HepG2 (cell line): ENCODE measurements around the gene RNGTT. TPM values are rescaled to one million over a fixed set of nuclear protein-coding genes. Genes with fewer than 3 reads are reported as not detected.
"Not testable (repeated sequence)": the region's sequence is repeated elsewhere in the genome, so short reads cannot be mapped to it uniquely, and the experiment has no call there.

ENCODE experiments used
- ATAC-seq: fragments of 200-7000 bp; cut with Tn5 transposase; 3 replicates; pipeline ENCODE4 v1.9.1; 2020; ENCODE audit warnings: mild to moderate bottlenecking, moderate library complexity
- BruUV-seq: library from RNA; stranded (reverse); fragments of 400-500 nt; replicated peaks from 2 replicates; lab custom pipeline; 2021; lab: Mats Ljungman, UMichigan
- CTCF ChIA-PET: fragments of 300-600 bp; formaldehyde crosslinking; extraction: SDS; loops from one replicate; lab custom pipeline; 2021; ENCODE audit warnings: low total read pairs, inconsistent platforms, low intra/inter-chr PET ratio; lab: Yijun Ruan, JAX
- POLR2A ChIA-PET: fragments of 350-600 bp; sonication (Branson Sonifier 250); formaldehyde crosslinking; loops from one replicate; lab custom pipeline; 2020; ENCODE audit warnings: antibody characterized with exemption, inconsistent platforms; lab: Yijun Ruan, JAX
- DNase-seq: peaks from one replicate; pipeline ENCODE4 v3.0.0-alpha.2; 2015; ENCODE audit warnings: low spot score
- FAIRE-seq: peaks from 3 replicates; lab custom pipeline; 2011; peaks lifted over from hg19 to GRCh38; lab: Jason Lieb, UNC
- H2AFZ ChIP-seq: one replicate; pipeline ENCODE4 v1.6.1; 2011; ENCODE audit warnings: low read length, inconsistent platforms
- H3K27ac ChIP-seq: fragments of 300-600 bp; 3 replicates; pipeline ENCODE4 v1.8.0; 2011; ENCODE audit warnings: mixed run types, mild to moderate bottlenecking, mixed read lengths, low read length, inconsistent platforms; ENCODE audit not compliant: insufficient read depth; ENCODE audit errors: extremely low read length
- H3K27me3 ChIP-seq, 2 experiments: fragments of 200-600 bp in 1 of 2; 2 replicates in 1 of 2; 3 replicates in 1 of 2; pipeline versions ENCODE4 v1.6.0 to v1.8.0; 2011; ENCODE audit warnings: low read length in 2 of 2, mild to moderate bottlenecking in 2 of 2, moderate library complexity in 2 of 2, inconsistent platforms in 1 of 2; ENCODE audit not compliant: insufficient read depth in 2 of 2, control insufficient read depth in 1 of 2
- H3K36me3 ChIP-seq, 2 experiments: fragments of 200-600 bp in 1 of 2; replicated peaks in 1 of 2; 2 replicates in 1 of 2; 3 replicates in 1 of 2; pipeline versions ENCODE4 v1.5.1 to v1.8.0; 2011; ENCODE audit warnings: low read length in 2 of 2, inconsistent platforms in 1 of 2; ENCODE audit not compliant: insufficient read depth in 2 of 2, control insufficient read depth in 1 of 2
- H3K4me1 ChIP-seq: 2 replicates; pipeline ENCODE4 v1.5.1; 2012; ENCODE audit warnings: low read length, inconsistent platforms; ENCODE audit not compliant: insufficient read depth
- H3K4me2 ChIP-seq: 2 replicates; pipeline ENCODE4 v1.6.0; 2011; ENCODE audit warnings: low read depth, low read length, inconsistent platforms
- H3K4me3 ChIP-seq, 3 experiments: fragments of 200-600 bp in 1 of 3; sonication (generic), shearing (Covaris generic) in 1 of 3; replicated peaks in 1 of 3; 2 replicates each; pipeline ENCODE4 v1.5.1; 2011 to 2016; ENCODE audit warnings: low read length in 3 of 3, inconsistent platforms in 2 of 3, low read depth in 2 of 3, mild to moderate bottlenecking in 2 of 3, control low read depth in 1 of 3, mixed read lengths in 1 of 3; ENCODE audit not compliant: insufficient read depth in 1 of 3
- H3K79me2 ChIP-seq: one replicate; pipeline ENCODE4 v1.6.1; 2011; ENCODE audit warnings: low read length, inconsistent platforms; ENCODE audit not compliant: insufficient read depth
- H3K9ac ChIP-seq: 2 replicates; pipeline ENCODE4 v1.6.0; 2011; ENCODE audit warnings: mild to moderate bottlenecking, low read depth, low read length, inconsistent platforms; ENCODE audit not compliant: insufficient read depth
- H3K9me3 ChIP-seq: 2 replicates; pipeline ENCODE4 v1.5.1; 2012; ENCODE audit warnings: mild to moderate bottlenecking, low read length
- H4K20me1 ChIP-seq: 2 replicates; pipeline ENCODE4 v1.6.0; 2011; ENCODE audit warnings: inconsistent platforms, mild to moderate bottlenecking, low read length, moderate library complexity; ENCODE audit not compliant: insufficient read depth
- FOXA1 ChIP-seq, 2 experiments: fragments of 450-650 bp in 1 of 2; sonication (generic) in 1 of 2; formaldehyde crosslinking in 1 of 2; IDR thresholded peaks; 2 replicates each; pipeline versions ENCODE4 v1.4.0 to v1.6.1; 2016 to 2020; ENCODE audit warnings: missing genetic modification reagents in 1 of 2
- TBX2 ChIP-seq: sonication (generic); formaldehyde crosslinking; IDR thresholded peaks from 2 replicates; pipeline ENCODE4 v1.5.0; 2020; ENCODE audit warnings: missing genetic modification reagents, mild to moderate bottlenecking, borderline replicate concordance
- ZMYM4 ChIP-seq: sonication (generic); formaldehyde crosslinking; IDR thresholded peaks from 2 replicates; pipeline ENCODE4 v1.8.1; 2023; ENCODE audit warnings: mild to moderate bottlenecking, missing genetic modification reagents
- ZNF281 ChIP-seq: sonication (generic); formaldehyde crosslinking; IDR thresholded peaks from 2 replicates; pipeline ENCODE4 v1.4.0; 2020; ENCODE audit warnings: missing genetic modification reagents, borderline replicate concordance
- WGBS: methylation state at CpG from one replicate; pipeline ENCODE4 v1.1.6; 2017; ENCODE audit warnings: low lambda C conversion rate; 5-methylcytosine and 5-hydroxymethylcytosine counted together
- in situ Hi-C: cut with HindIII; loops from 2 replicates; pipeline ENCODE4 v1.10.0; 2017; ENCODE audit warnings: low pct_unique_long_range_greater_than_20kb; ENCODE audit not compliant: extremely low pct_ligation_motif_present
- intact Hi-C: fragments of 100-400 bp; cut with micrococcal nuclease; formaldehyde crosslinking; loops from one replicate; pipeline ENCODE4 v1.10.0; 2022; ENCODE audit not compliant: unreplicated experiment
- polyA plus RNA-seq, 8 experiments: library from polyadenylated mRNA; depleted of rRNA in 3 of 8; stranded (reverse) in 7 of 8; unstranded in 1 of 8; fragments of >200 nt; fragmentation: Illumina TruSeq in 4 of 8; extraction: Trizol in 4 of 8; gene quantifications; 2 replicates each; pipeline versions ENCODE4 v1.2.1 to v1.2.3, GENCODE V29; 2011 to 2016; ENCODE audit warnings: low read depth in 4 of 8, missing spikeins in 1 of 8, mixed read lengths in 1 of 8; ENCODE audit not compliant: insufficient read depth in 1 of 8
- total RNA-seq, 5 experiments: library from RNA; depleted of rRNA; stranded (reverse); fragments of >200 nt; fragmentation: Illumina TruSeq; extraction: Trizol; gene quantifications; 2 replicates each; pipeline ENCODE4 v1.2.3, GENCODE V29; 2016; ENCODE audit warnings: low read depth in 1 of 5

The RNGTT gene
- total and polyA plus RNA-seq, 2 of the 13 experiments (the other 11 are each of a cell fraction or from before 2014, with no cell fraction given), result 6.0 to 22.6 TPM

- H3K27me3 ChIP-seq, ATAC-seq, H3K9me3 ChIP-seq, H3K4me2 ChIP-seq, H3K79me2 ChIP-seq, H3K9ac ChIP-seq, BruUV-seq, H3K4me3 ChIP-seq, H3K27ac ChIP-seq, FAIRE-seq, H3K36me3 ChIP-seq, intact Hi-C loops, CTCF ChIA-PET, POLR2A ChIA-PET, H4K20me1 ChIP-seq, in situ Hi-C loops, H2AFZ ChIP-seq, DNase-seq: not testable (repeated sequence)
- peaks cover 30% of the 10 kb centered on the region for H3K4me1 ChIP-seq
- WGBS, result 100% methylated on average over 1 of the region's 1 CpG
Measured at GRCh38 chr6:88833071-88833470, 130.3 kb downstream of the RNGTT start.

GRCh38 chr6:88827599-88827998 lies 135.8 kb downstream of the RNGTT start:
- H3K36me3 ChIP-seq; in situ Hi-C loops; H3K27me3 ChIP-seq; H3K4me3 ChIP-seq; H4K20me1 ChIP-seq; CTCF ChIA-PET; DNase-seq; BruUV-seq; intact Hi-C loops; H3K9ac ChIP-seq; H3K9me3 ChIP-seq; H2AFZ ChIP-seq; H3K27ac ChIP-seq; ATAC-seq; POLR2A ChIA-PET; H3K79me2 ChIP-seq; FAIRE-seq; H3K4me2 ChIP-seq; TF ChIP-seq FOXA1 (IDR thresholded peaks at IDR 0.05): not testable (repeated sequence)
- WGBS, result 33% methylated on average over 1 of the region's 4 CpGs
- TF ChIP-seq ZNF281 (CRISPR knock-in tag) (peak; percentile 72; the same call in 1 of the 2 replicates), ZMYM4 (CRISPR knock-in tag) (peak; percentile 48; the same call in 1 of the 2 replicates), TBX2 (CRISPR knock-in tag) (0 out of 2 replicates have a peak, but pooled peaks have one; percentile 15), FOXA1 (CRISPR knock-in tag; IDR thresholded peaks at IDR 0.05) (peak; percentile 24; the same call in 1 of the 2 replicates)
- peaks cover 40% of the 10 kb centered on the region for H3K4me1 ChIP-seq
